Middle frontal gyrus (tissue), 1 donor: Measurements from ENCODE around the gene FCGR1A.
"Not testable (repeated sequence)": the region's sequence is repeated elsewhere in the genome, so short reads cannot be mapped to it uniquely, and the experiment has no call there.

Experiments
- DNase-seq: peaks from one replicate; pipeline ENCODE4 v3.0.0-alpha.2; 2015; ENCODE audit warnings: low spot score; ENCODE audit errors: extremely low spot score

FCGR1A gene

DNA sequence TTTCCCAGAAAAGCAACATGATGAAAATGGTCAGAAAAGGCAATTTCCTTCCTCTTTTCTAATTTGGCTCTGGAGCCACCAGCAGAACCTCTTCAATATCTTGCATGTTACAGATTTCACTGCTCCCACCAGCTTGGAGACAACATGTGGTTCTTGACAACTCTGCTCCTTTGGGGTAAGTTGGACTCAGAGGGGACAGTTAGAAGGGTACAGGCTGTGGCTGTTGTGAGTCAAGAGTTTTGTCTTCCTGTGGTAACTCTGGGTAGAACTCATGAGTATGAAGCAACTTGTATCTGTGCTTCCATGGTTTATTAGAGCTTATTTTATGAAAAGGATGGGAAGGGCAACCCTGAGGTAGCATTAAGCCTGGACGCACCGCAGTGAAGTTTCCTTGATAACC is at the start of gene FCGR1A:
Gene FCGR1A (plus strand): TSS at position 95 of the 400 bp plus-strand sequence. CDS start 50 bp downstream, at position 145.
- not testable (repeated sequence) for DNase-seq

DNA sequence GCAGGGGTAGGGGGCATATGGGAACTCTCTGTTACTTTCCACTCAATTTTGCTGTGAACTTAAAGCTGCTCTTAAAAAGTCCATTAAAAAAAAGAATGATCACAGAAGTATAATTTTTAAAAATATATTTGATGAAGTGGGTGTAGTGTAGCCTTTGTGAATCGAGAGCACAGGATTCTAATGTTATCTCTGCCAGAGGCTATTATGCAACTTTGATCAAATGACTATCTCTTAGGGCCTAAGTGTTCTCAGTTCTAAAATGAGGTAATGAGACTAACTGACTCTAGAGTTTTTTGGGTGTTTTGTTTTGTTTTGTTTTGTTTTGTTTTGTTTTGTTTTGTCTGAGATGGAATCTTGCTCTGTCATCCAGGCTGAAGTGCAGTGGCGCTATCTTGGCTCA is 49.7 kb upstream of the FCGR1A start:
- DNase-seq = not testable (repeated sequence)

DNA sequence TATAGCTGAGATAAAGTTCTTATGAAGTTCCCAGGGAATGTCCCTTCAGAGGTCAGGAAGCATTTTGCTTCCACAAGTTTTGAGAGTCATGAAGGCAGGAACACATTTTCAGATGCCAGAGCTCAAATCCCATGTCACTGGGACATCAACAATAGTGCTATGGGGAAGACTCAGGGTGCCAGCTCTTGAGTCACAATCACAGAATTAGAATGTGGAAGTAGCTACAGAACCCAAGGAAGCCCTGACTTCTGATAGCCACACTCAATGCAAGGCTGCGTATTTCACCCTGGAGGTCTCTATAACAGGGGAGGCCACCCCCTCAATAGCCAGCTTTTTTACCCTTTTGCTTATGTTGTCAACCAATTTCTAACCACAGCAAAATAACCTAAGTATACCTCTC is 47.8 kb upstream of the FCGR1A start:
- not testable (repeated sequence) for DNase-seq

DNA sequence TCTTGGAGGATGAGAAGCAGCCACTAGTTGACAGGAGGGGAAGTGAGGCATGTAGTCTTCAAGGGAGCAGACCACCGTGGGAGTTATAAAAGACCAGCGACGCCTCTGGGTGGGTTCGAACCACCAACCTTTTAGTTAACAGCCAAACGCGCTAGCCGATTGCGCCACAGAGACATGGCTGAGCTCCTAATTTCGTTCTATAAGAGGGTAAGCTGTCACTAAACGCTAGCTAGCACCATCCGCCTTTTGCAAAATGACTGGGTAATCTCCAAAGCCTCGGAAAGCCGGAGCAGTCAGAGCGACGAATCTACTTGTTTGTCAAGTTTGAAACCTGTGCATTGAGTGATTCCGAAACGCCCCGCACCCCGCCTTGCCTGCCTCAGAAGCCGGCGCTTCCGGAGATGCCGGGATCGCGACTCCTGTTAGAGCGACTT is 42.3 kb upstream of the FCGR1A start:
- DNase-seq = peak; percentile 2

DNA sequence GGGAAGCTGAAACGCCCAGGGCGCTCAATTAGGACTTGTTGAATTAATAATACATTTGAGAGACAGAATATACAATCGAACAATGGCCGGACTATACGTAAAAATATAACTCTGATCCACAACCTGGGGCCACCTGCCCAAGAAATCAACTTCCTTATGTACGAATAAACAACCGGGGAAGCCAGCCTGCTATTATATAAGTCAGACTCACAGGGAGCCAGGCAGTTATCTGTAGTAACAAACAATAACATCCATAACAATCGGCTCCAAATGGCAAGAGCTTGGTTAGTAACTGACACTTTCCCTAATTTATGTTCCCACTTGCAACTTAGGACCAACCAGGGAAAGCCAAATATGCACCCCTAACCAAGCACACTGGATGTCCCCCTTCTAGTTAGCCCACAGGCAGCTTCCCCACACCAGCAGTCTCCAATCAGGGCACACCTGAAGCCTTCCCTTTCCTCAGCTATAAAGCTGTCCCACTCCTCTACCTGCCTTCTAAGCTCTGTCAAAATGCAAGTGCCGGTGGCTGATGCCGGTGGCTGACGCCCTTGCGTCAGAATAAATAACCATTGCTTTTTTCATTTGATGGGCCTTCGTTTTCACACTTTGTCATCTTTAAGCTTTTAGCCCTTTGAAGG is 41.8 kb upstream of the FCGR1A start:
- not testable (repeated sequence) for DNase-seq

DNA sequence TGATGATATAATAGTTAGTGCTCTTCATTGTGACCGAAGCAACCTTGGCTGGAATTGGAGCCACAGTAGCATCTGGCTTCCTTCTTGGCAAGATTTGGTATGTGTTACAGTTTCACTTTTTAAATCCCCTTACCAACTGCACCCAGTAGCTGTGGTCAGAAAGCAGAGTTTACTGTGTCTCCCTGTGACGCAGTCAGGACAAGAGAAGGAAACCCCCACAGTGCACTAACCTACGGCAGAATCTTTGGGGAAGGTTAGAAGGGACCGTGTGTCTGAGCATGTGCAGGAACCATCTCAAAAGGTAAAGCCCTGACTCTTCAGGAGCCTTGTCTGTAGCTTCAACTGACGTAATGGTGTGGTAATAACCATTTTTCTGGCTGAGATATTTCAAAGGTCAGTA is 40.6 kb upstream of the FCGR1A start:
- not testable (repeated sequence) for DNase-seq

DNA sequence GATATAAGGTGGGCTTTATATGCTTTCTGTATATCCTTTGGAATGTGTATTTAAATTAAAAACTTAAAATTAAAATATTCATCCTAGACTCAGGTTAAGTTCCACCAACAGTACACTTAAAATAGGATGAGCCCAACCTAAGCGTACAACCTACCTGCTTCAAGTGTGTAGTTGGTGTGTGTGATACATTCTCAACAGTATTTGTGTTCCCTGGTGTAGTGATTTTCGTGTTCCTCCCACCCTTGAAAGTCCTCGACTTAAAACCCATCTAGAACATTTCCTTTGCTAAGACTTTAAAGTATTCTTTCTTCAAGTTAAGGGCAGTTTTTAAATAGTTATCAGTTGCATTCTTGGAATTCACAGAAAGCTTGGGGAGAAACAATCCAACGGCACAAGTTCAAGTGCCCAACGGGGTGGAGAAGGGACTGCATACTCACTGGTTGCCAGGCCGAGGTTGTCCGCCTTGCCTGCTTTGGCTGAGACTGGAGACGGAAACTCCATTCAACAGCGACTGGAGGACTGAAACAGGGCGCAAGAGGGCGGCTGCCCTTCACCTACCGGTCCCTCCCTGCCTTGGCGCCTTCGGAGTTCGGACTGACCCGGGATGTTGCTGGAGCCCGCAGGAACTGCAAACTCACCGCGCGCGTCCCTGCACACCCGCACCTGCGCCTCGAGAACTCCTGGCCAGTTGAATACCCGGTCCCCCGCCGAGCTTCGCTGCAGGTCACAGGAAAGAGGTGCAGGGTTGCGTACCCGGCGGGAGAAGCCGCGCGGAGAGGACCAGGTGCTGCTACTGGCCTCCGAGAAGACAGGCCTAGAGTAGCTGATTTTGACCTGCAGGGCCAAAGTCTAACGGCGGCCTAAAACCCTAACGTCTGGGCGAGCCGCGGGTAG is 35.8 kb upstream of the FCGR1A start:
- DNase-seq = not testable (repeated sequence)

DNA sequence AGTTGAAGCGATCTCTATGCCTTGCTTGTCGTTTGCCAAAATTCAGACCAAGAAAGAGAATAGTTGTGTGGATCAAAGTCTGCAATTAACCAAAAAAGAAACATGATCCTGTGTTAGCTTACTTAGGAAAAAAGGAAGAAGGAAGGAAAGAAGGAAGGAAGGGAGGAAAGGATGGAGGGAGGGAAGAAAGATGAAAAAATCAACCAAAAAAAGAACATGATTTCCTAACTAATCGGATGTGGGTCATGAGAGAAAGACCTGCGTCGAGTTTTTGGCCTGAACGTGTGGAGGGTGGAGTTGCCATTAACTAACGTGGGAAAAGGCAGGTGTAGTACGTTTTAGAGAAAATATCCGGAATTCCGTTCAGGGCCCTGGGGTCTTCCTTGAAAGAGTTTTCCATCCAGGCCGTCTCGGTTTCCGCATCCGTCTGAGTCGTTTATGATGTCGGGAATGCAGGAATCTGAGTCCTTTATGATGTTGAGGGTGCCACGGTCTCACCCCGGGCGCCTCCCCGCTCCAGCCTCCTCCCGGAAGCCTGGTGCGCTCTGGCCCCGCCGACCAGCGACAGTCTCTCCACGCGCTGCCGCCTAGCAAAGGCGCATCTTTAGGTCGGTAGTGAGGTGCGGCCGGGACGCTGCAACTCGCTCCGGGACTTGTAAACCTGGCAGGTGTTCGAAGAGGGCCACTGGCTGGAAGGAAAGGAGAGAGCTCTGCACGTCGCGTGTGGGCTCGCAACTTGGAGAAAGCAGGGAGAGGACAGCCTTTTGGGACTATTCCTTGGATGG is 34.9 kb upstream of the FCGR1A start:
- not testable (repeated sequence) for DNase-seq

DNA sequence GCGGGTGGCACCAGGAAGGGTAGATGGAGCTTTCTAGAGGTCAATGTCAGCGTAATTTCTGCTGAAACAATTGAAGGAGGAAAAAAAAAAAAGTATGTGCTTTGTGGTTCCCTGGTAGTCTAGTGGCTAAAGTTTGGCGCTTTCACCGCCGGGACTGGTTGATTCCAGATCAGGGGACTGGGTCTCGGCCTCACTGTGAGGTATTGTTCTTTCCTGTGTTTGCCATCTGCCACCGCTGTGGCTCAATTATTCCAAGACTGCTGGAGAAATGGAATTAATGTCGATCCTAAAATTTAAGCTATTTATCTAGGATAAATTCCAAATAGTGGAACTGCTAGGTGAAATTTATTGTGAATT is 34.4 kb upstream of the FCGR1A start:
- DNase-seq = peak; percentile 2

DNA sequence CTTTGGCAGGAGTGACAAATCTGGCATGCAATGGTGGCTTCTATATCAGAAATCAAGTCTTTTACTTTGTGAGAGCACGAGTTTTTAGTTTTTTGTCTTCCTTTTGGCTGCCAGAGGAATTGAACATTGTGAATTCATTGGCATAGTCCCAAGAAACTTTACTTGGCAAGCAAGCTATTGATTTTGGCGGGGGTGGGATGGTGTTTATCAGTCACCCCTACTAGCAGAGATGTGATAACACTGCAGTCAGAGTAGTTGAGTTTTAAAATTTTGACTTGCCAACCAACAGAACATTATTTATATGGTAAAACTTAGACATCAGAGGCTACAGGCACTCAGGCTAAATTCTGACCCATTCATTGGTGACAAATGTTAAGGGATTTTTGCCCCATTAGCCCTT is 31.9 kb upstream of the FCGR1A start:
- DNase-seq = not testable (repeated sequence)

DNA sequence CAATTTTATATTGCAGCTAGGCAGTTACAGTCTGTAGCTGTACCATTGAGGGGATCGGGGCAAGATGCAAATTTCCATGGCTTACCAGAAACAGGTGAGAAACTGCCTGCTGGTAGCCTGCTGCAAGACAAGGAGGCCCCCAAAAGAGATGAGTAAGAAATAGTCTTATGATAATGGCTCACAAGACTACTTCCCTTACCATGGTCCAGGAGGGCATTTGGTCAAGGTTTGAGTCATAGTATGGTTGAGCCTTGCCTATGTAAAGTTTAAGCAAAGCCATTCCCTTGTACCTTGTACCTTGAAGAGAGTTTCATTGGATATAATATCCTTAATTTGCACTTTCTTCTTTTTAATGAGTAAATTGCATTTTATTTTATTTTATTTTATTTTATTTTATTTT is 30.3 kb upstream of the FCGR1A start:
- not testable (repeated sequence) for DNase-seq

DNA sequence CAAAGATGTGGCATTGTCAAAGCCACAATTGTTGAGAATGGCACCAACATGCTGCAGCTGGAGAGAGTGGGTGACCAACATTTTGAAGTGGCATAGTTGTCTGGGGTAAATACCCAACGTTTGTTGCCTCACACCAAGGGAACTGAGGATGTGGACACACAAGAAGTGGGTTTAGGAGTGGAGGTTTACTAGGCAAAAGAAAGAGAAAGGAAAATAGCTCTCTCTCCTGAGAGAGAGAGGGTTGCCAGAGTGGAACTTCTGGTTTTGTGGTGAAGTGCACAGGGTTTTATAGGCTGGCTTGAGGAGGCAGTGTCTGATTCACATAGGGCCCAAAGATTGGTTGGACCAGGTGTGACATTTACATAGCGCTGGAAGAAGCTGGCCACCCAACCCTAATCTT is 29.0 kb upstream of the FCGR1A start:
- DNase-seq = not testable (repeated sequence)

DNA sequence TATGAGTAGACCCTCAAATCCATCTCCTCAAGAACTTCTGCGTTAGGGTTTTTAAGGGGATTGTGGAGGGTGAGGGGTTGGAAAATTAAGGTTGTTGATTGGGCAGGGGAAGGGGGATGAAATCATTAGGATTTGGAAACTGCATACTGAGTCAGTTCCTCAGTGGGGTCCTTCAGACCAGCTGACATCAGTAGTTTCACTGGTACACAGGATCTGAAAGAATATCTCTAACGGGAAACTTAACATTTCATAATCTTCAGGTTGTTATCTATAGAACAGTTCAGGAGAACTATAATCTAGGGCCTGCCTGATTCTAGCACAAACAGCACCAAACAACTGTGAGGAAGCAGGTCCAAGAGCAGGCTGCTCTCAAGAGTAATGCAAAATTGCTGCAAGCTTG is 27.2 kb upstream of the FCGR1A start:
- not testable (repeated sequence) for DNase-seq

DNA sequence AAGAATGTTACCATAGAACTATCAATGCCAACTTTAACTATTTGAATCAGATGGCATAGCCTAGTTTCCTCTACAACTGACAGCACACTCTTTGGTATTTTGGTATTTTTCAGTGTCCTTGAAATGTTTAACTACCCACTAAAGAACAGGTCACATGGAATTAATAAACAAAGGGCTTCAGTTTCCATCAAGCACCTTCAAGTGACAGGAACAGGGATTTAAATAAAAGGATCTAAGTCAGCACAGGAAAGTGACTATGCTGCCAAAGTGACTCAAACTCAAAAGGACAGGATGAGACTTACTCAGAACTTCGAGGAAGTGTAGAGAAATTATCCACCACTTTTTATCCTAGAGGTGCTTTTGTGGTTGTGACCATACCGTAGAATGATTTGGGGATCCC is 20.2 kb upstream of the FCGR1A start:
- DNase-seq = not testable (repeated sequence)

DNA sequence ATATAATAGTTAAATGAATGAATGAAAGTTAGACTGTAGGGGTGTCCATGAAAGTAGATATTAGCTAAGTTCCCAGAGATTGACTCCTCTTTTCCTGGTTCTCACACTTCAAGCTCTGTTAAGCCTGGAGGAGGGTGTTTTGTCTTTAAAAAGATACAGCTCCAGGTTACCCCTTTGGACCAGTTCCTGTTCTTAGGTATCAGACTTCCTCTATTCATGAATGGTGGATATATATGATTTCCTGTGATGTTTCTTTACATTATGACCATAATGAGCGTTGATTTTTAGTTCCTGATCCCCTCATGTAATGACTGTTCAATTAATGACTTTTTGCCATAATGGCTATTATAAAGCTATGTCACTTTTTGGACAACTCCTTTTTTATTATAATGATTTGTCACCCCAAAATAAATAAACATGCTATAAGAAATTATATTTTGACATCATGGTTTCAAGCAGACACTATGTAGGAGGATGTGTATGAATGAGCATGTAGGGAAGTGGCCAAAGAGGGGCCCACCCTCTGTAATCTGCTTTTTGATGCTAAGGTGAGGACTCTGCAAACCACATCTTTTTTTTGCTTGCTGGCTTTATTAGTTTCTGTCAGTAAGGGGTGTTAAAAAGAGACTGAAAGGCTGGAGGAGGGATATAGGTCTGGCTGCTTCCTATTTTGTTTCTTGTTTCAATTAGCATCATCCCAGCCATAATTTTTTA is 18.2 kb upstream of the FCGR1A start:
- not testable (repeated sequence) for DNase-seq

DNA sequence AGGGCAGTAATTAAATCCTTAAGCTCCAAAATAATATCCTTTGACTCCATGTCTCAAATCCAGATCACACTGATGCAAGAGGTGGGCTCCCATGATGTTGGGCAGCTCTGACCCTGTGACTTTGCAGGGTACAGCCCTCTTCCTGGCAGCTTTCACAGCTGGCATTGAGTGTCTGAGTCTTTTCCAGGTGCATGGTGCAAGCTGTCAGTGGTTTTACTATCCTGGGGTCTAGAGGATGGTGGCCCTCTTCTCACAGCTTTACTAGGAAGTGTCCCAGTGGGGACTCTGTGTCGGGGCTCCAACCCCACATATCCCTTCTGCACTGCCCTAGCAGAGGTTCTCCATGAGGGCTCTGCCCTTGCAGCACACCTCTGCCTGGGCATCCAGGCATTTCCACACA is 16.3 kb upstream of the FCGR1A start:
- DNase-seq = not testable (repeated sequence)

DNA sequence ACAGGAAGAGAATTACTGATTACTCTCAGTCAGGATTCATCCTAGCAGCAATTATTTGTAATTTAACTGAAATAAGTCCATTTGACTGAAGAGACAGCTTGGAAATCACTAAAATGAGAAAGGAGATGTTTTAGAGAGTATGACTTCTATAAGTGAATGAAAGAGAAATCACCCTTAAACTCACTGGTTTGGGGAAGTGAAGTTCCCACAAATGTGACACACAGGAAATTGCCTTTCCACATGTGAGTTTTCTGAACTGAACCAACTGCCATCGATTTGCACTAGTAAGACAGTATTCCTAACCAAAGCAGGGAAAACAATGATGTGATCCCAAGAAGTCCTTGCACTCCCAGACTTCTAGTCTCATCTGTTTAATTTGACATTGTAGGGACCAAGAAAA is 13.3 kb upstream of the FCGR1A start:
- DNase-seq = not testable (repeated sequence)

DNA sequence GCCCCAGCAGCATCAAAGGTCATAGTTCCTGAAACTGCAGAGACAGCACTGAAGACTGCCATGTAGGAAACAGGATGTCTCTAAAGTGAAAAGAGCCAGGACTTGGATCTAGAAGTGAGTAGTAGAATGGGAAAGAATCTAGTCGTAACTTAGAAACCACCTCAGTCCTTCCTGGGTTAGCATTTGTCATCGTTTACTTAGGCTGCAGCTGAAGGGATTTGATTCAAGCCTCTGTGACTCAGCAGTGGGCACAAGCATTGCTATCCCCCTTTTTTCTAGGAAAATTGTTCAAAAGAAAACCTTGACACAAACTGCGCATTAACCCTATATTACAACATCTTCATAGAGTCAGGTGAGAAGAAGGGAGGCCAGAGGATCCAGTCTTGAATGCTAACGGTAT is 11.8 kb upstream of the FCGR1A start:
- not testable (repeated sequence) for DNase-seq

DNA sequence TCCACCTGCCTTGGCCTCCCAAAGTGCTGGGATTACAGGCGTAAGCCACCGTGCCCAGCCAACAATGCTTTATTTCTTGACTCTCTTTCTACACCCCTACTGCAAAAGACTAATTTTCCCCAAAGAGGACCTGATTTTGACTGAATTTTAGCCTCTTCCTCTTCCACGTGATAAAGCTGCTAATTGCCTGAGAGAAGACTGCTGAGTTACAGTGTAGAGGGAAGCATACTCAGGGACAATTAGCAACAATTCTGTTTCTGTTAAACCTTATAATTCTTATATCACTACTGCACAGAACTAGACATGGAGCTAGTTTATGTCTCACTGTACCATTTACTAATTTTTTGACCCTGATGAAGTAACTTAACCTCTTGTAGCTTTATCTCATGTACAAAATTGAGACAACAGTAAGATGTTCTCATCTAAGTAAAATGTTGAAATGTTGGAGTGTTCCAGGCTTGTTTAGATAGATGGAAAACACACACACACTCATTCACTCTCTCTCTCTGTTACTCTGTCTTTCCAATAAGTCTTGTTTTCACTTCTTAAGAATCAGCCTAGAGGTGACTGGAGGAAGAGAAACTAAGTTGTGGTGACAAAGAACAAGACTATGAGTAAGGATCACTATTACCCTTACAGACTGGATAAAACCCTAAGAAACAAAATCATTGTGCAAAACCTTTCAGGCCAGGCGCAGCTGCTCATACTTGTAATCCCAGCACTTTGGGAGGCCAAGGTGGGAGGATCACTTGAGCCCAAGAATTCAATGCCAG is 10.7 kb upstream of the FCGR1A start:
- DNase-seq = not testable (repeated sequence)

DNA sequence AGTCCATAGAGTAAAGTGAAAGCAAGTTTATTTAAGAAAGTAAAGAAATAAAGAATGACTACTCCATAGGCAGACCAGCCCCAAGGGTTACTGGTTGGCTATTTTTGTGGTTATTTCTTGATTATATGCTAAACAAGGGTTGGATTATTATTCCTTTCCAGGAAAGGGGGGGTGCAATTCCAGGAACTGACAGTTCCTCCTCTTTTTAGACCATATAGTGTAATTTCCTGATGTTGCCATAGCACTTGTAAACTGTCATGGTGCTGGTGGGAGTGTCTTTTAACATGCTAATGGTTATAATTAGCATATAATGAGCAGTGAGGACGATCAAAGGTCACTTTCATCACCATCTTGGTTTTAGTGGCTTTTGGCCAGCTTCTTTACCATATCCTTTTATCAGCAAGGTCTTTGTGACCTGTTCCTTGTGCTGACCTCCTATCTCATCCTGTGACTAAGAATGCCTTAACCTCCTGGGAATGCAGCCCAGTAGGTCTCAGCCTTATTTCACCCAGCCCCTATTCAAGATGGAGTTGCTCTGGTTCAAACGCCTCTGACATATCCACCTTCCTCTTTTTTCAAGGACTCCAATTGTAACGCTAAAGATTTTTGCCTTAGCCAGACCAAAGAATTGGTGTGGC is 6.9 kb upstream of the FCGR1A start:
- DNase-seq = not testable (repeated sequence)
